IPS-NIHi7 (cell line): ENCODE data around the gene GPATCH2.
A peak's percentile ranks its signal among the peaks of the same experiment; 100 is the strongest.

Experiments
- DNase-seq: peaks from one replicate; pipeline ENCODE4 v3.0.0; 2012; ENCODE audit warnings: mixed read lengths; ENCODE audit errors: extremely low spot score

Gene GPATCH2

GRCh38 chr1:217630711-217631591 lies at the start of gene GPATCH2, which contains the start of gene SPATA17:
GPATCH2 (minus strand) TSS chr1:217631090; CDS start chr1:217630971, 119 bp downstream.
SPATA17 (plus strand) TSS chr1:217631344; CDS start chr1:217631379, 35 bp downstream.
- DNase-seq, result peak; percentile 84

- DNase-seq, result no peak
Observed at GRCh38 chr1:217674028-217674729, 43.3 kb upstream of the GPATCH2 start.

GRCh38 chr1:217673387-217673786 lies 42.5 kb upstream of the GPATCH2 start:
- no peak for DNase-seq

- DNase-seq, result no peak
Observed at GRCh38 chr1:217668351-217668940, 37.6 kb upstream of the GPATCH2 start.

- DNase-seq, result no peak
Observed at GRCh38 chr1:217661407-217661806, 30.5 kb upstream of the GPATCH2 start.

- peak; percentile 22 for DNase-seq
Observed at GRCh38 chr1:217660353-217661062, 29.6 kb upstream of the GPATCH2 start.

- no peak for DNase-seq
Observed at GRCh38 chr1:217650674-217651073, 19.8 kb upstream of the GPATCH2 start.

GRCh38 chr1:217647791-217648190 lies 16.9 kb upstream of the GPATCH2 start:
- no peak for DNase-seq

GRCh38 chr1:217642455-217642854 lies 11.6 kb upstream of the GPATCH2 start:
- DNase-seq, result no peak

- no peak for DNase-seq
Observed at GRCh38 chr1:217627431-217627830, 3.5 kb downstream of the GPATCH2 start.

GRCh38 chr1:217626321-217626720 lies 4.6 kb downstream of the GPATCH2 start:
- DNase-seq, result no peak

GRCh38 chr1:217622042-217622441 lies 8.8 kb downstream of the GPATCH2 start:
- DNase-seq, result no peak

GRCh38 chr1:217620814-217621213 lies 10.1 kb downstream of the GPATCH2 start:
- DNase-seq, result no peak

- no peak for DNase-seq
Observed at GRCh38 chr1:217617126-217617525, 13.8 kb downstream of the GPATCH2 start.

- no peak for DNase-seq
Observed at GRCh38 chr1:217614200-217614712, 16.6 kb downstream of the GPATCH2 start.

- DNase-seq, result no peak
Observed at GRCh38 chr1:217605390-217605789, 25.5 kb downstream of the GPATCH2 start.

GRCh38 chr1:217602380-217602779 lies 28.5 kb downstream of the GPATCH2 start:
- DNase-seq, result no peak

GRCh38 chr1:217599154-217599553 lies 31.7 kb downstream of the GPATCH2 start:
- no peak for DNase-seq

- no peak for DNase-seq
Observed at GRCh38 chr1:217590598-217590997, 40.3 kb downstream of the GPATCH2 start.

GRCh38 chr1:217586586-217586985 lies 44.3 kb downstream of the GPATCH2 start:
- no peak for DNase-seq

- no peak for DNase-seq
Observed at GRCh38 chr1:217585577-217585976, 45.3 kb downstream of the GPATCH2 start.
